ENCODE measurements around the gene MRPL50. TPM values are rescaled to one million over a fixed set of nuclear protein-coding genes. Genes with fewer than 3 reads are reported as not detected.

The MRPL50 gene
- total and polyA plus RNA-seq, 2 experiments from 2014 or later: 25.5 to 59.0 TPM

GRCh38 chr9:101432171-101432570 lies 33.8 kb upstream of the MRPL50 start:
- no peak overlapping the region for H3K27ac ChIP-seq (ENCODE audit: low read depth)
- H3K27me3 Mint-ChIP-seq (ENCODE audit: insufficient read depth, low read depth, poor library complexity): peaks cover 3% of the 10 kb centered on the region
- H3K27ac Mint-ChIP-seq: no peak overlapping the region
- no peaks in the 10 kb centered on the region for H3F3A ChIP-seq (replicated peaks; ENCODE audit: low read depth)
- no peaks in the 10 kb centered on the region for H3K4me1 Mint-ChIP-seq
- no peak for ATAC-seq
- no peak for DNase-seq (ENCODE audit: low spot score)
- H3K4me2 ChIP-seq: no peak overlapping the region
- no peak overlapping the region for H3K4me3 Mint-ChIP-seq
- H4K20me1 ChIP-seq (replicated peaks; ENCODE audit: insufficient read depth): no peaks in the 10 kb centered on the region
- no peaks in the 10 kb centered on the region for H3K36me3 ChIP-seq (ENCODE audit: insufficient read depth)
- no peaks in the 10 kb centered on the region for H3K27me3 ChIP-seq (ENCODE audit: insufficient read depth)
- H3K36me3 Mint-ChIP-seq (ENCODE audit: low read depth): no peaks in the 10 kb centered on the region
- H2AFZ ChIP-seq: no peak overlapping the region
- H3K4me3 ChIP-seq: no peak overlapping the region
- no peaks in the 10 kb centered on the region for H3K79me2 ChIP-seq (replicated peaks; ENCODE audit: insufficient read depth)
- H3K9me3 Mint-ChIP-seq: no peaks in the 10 kb centered on the region
- TF ChIP-seq CTCF (conservative IDR thresholded peaks at IDR 0.05; ENCODE audit: low read depth in 2 of 2) (no peak), EZH2phosphoT487 (IDR thresholded peaks at IDR 0.05; ENCODE audit: unreplicated experiment) (no peak), REST (IDR thresholded peaks at IDR 0.05; ENCODE audit: unreplicated experiment) (no peak)
- H3K4me1 ChIP-seq (ENCODE audit: insufficient read depth): no peaks in the 10 kb centered on the region
- H3K9me2 ChIP-seq (ENCODE audit: insufficient read depth): peaks cover 9% of the 10 kb centered on the region

DNA sequence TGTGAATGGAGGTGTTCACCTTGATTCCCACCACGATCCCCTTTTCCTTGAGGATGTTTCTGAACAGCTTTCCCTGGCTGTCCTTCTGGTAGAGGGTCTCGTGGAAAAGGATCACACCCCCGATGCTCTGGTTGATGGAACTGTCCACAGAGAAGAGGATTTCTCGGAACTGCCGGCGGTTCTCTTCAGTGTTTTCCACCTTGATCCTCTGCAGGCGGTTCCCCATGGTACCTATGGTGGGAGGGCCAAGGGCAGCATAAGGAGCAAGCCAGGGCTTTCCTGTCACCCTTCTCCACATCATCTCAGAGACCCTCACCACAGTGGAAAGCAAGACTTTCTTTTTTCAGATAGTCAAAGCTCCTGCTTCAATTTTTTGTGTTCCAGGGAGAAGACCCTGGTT lies 31.3 kb upstream of the MRPL50 start:
- DNase-seq (ENCODE audit: low spot score): no peak
- no peak overlapping the region for H3K27ac Mint-ChIP-seq
- no peaks in the 10 kb centered on the region for H3K27me3 ChIP-seq (ENCODE audit: insufficient read depth)
- no peaks in the 10 kb centered on the region for H4K20me1 ChIP-seq (replicated peaks; ENCODE audit: insufficient read depth)
- TF ChIP-seq JUNB (IDR thresholded peaks at IDR 0.05; ENCODE audit: unreplicated experiment) (no peak), ZNF114 (CRISPR knock-in tag; IDR thresholded peaks at IDR 0.05) (no peak), EZH2phosphoT487 (IDR thresholded peaks at IDR 0.05; ENCODE audit: unreplicated experiment) (no peak), ETS1 (IDR thresholded peaks at IDR 0.05) (no peak), CREB1 (CRISPR knock-in tag; IDR thresholded peaks at IDR 0.05; ENCODE audit: low read depth) (no peak), REST (IDR thresholded peaks at IDR 0.05; ENCODE audit: unreplicated experiment) (no peak), POLR2AphosphoS5 (IDR thresholded peaks at IDR 0.05; ENCODE audit: low read depth) (no peak), CTCF (conservative IDR thresholded peaks at IDR 0.05; ENCODE audit: low read depth in 2 of 2) (no peak), ZNF331 (CRISPR knock-in tag; IDR thresholded peaks at IDR 0.05; ENCODE audit: low read depth) (no peak)
- no peaks in the 10 kb centered on the region for H3K4me1 ChIP-seq (ENCODE audit: insufficient read depth)
- ATAC-seq: no peak
- no peaks in the 10 kb centered on the region for H3K36me3 Mint-ChIP-seq (ENCODE audit: low read depth)
- H3K36me3 ChIP-seq (ENCODE audit: insufficient read depth): no peaks in the 10 kb centered on the region
- H3K4me3 Mint-ChIP-seq: no peak overlapping the region
- no peak overlapping the region for H3K4me2 ChIP-seq
- H2AFZ ChIP-seq: no peak overlapping the region
- H3K27me3 Mint-ChIP-seq (ENCODE audit: insufficient read depth, low read depth, poor library complexity): peaks cover 3% of the 10 kb centered on the region
- no peaks in the 10 kb centered on the region for H3K4me1 Mint-ChIP-seq
- H3F3A ChIP-seq (replicated peaks; ENCODE audit: low read depth): no peaks in the 10 kb centered on the region
- no peaks in the 10 kb centered on the region for H3K79me2 ChIP-seq (replicated peaks; ENCODE audit: insufficient read depth)
- no peak overlapping the region for H3K4me3 ChIP-seq
- no peaks in the 10 kb centered on the region for H3K9me3 Mint-ChIP-seq
- no peak overlapping the region for H3K27ac ChIP-seq (ENCODE audit: low read depth)
- peaks cover 12% of the 10 kb centered on the region for H3K9me2 ChIP-seq (ENCODE audit: insufficient read depth)

Measured in GM23338 (cell line).